HCT116 (cell line): ENCODE results near the gene RBM38. TPM values are rescaled to one million over a fixed set of nuclear protein-coding genes. Genes with fewer than 3 reads are reported as not detected.

Experiments
- ATAC-seq: fragments of 200-7000 bp; cut with Tn5 transposase; 2 replicates; pipeline ENCODE4 v1.9.1; 2020; ENCODE audit warnings: mild to moderate bottlenecking, moderate library complexity
- BruUV-seq: library from RNA; stranded (reverse); fragments of 400-500 nt; replicated peaks from 2 replicates; lab custom pipeline; 2021; lab: Mats Ljungman, UMichigan
- CTCF ChIA-PET: fragments of 300-600 bp; sonication (Branson Sonifier 250); formaldehyde crosslinking; loops from one replicate; lab custom pipeline; 2021; ENCODE audit warnings: antibody characterized with exemption; lab: Charles Lee
- POLR2A ChIA-PET: fragments of 300-600, 350-600 bp; sonication (Branson Sonifier 250); formaldehyde crosslinking; loops from one replicate; lab custom pipeline; 2021; ENCODE audit warnings: antibody characterized with exemption; lab: Charles Lee
- RAD21 ChIA-PET, 2 experiments: fragments of 300-600 bp; sonication (Branson Sonifier 250); formaldehyde crosslinking; loops; one replicate each; lab custom pipeline; 2023; ENCODE audit warnings: low total read pairs in 2 of 2; ENCODE audit not compliant: uncharacterized antibody in 2 of 2, unreplicated experiment in 2 of 2, low non-redundant PET in 1 of 2; lab: Charles Lee
- DNase-seq: peaks from one replicate; pipeline ENCODE4 v3.0.0-alpha.2; 2010; ENCODE audit warnings: low read depth, low spot score
- H2AFZ ChIP-seq: fragments of 200-600 bp; shearing (Covaris generic), sonication (generic); 2 replicates; pipeline ENCODE4 v1.6.1; 2017; ENCODE audit warnings: low read depth, mixed run types, mixed read lengths, antibody characterized with exemption, low read length; ENCODE audit not compliant: poor library complexity, severe bottlenecking
- H3K27ac ChIP-seq: 2 replicates; pipeline ENCODE4 v1.5.1; 2012; ENCODE audit warnings: low read depth, low read length
- H3K27me3 ChIP-seq: fragments of 200-600 bp; sonication (generic); 2 replicates; pipeline ENCODE4 v1.6.1; 2016; ENCODE audit warnings: mixed run types, low read length, mixed read lengths; ENCODE audit not compliant: insufficient read depth
- H3K36me3 ChIP-seq, 2 experiments: fragments of 200-500 bp in 1 of 2; fragments of 200-600 bp in 1 of 2; sonication (Bioruptor generic) in 1 of 2; sonication (generic) in 1 of 2; 2 replicates each; pipeline versions ENCODE4 v1.5.1 to v1.6.1; 2014 to 2016; ENCODE audit warnings: low read length in 2 of 2, inconsistent platforms in 1 of 2, mixed read lengths in 1 of 2, mixed run types in 1 of 2; ENCODE audit not compliant: insufficient read depth in 2 of 2, control insufficient read depth in 1 of 2
- H3K4me1 ChIP-seq, 2 experiments: fragments of 200-600 bp in 1 of 2; sonication (generic) in 1 of 2; 2 replicates each; pipeline versions ENCODE4 v1.5.1 to v1.6.1; 2012 to 2017; ENCODE audit warnings: low read length in 2 of 2, inconsistent platforms in 1 of 2, mild to moderate bottlenecking in 1 of 2, mixed read lengths in 1 of 2, mixed run types in 1 of 2, moderate library complexity in 1 of 2; ENCODE audit not compliant: insufficient read depth in 2 of 2, control insufficient read depth in 1 of 2
- H3K4me2 ChIP-seq: fragments of 200-600 bp; sonication (generic); 2 replicates; pipeline ENCODE4 v1.6.1; 2017; ENCODE audit warnings: mixed run types, low read length, mixed read lengths
- H3K4me3 ChIP-seq, 2 experiments: fragments of 200-600 bp in 1 of 2; sonication (generic) in 1 of 2; replicated peaks in 1 of 2; 2 replicates each; pipeline ENCODE4 v1.5.1; 2011 to 2016; ENCODE audit warnings: low read length in 2 of 2, control low read depth in 1 of 2, low read depth in 1 of 2, mild to moderate bottlenecking in 1 of 2, mixed read lengths in 1 of 2, mixed run types in 1 of 2
- H3K79me2 ChIP-seq: fragments of 200-600 bp; sonication (generic); 2 replicates; pipeline ENCODE4 v1.6.1; 2017; ENCODE audit warnings: mild to moderate bottlenecking, mixed run types, low read length, moderate library complexity, mixed read lengths; ENCODE audit not compliant: insufficient read depth
- H3K9ac ChIP-seq: fragments of 200-600 bp; sonication (generic); 2 replicates; pipeline ENCODE4 v1.6.1; 2016; ENCODE audit warnings: low read length, mixed read lengths
- H3K9me2 ChIP-seq: fragments of 200-600 bp; sonication (generic), shearing (Covaris generic); 2 replicates; pipeline ENCODE4 v1.6.1; 2017; ENCODE audit warnings: mixed run types, mild to moderate bottlenecking, moderate library complexity; ENCODE audit not compliant: insufficient read depth
- H3K9me3 ChIP-seq, 2 experiments: fragments of 200-500 bp in 1 of 2; fragments of 200-600 bp in 1 of 2; sonication (Bioruptor generic) in 1 of 2; sonication (generic) in 1 of 2; 2 replicates each; pipeline ENCODE4 v1.6.1; 2014 to 2017; ENCODE audit warnings: low read length in 2 of 2, mixed read lengths in 2 of 2, inconsistent platforms in 1 of 2, low read depth in 1 of 2, mild to moderate bottlenecking in 1 of 2, mixed run types in 1 of 2, moderate library complexity in 1 of 2; ENCODE audit not compliant: control insufficient read depth in 1 of 2, insufficient read depth in 1 of 2
- H4K20me1 ChIP-seq: fragments of 200-600 bp; sonication (generic), shearing (Covaris generic); 2 replicates; pipeline ENCODE4 v1.6.1; 2017; ENCODE audit warnings: mixed run types, mild to moderate bottlenecking, moderate library complexity; ENCODE audit not compliant: insufficient read depth
- ATF3 ChIP-seq: IDR thresholded peaks from 2 replicates; pipeline ENCODE4 v1.6.1; 2012
- CBX3 ChIP-seq: IDR thresholded peaks from 2 replicates; pipeline ENCODE4 v1.6.1; 2012; ENCODE audit warnings: low read depth
- CTCF ChIP-seq, 3 experiments: fragments of 200-600 bp in 1 of 3; sonication (generic) in 1 of 3; IDR thresholded peaks in 2 of 3; conservative IDR thresholded peaks in 1 of 3; 2 replicates each; pipeline ENCODE4 v1.5.1; 2012 to 2017; ENCODE audit warnings: low read depth in 2 of 3, low read length in 2 of 3, antibody characterized with exemption in 1 of 3, borderline replicate concordance in 1 of 3, control low read depth in 1 of 3, mild to moderate bottlenecking in 1 of 3, mixed read lengths in 1 of 3, mixed run types in 1 of 3, moderate library complexity in 1 of 3; ENCODE audit not compliant: insufficient read depth in 1 of 3
- EGR1 ChIP-seq: IDR thresholded peaks from 2 replicates; pipeline ENCODE4 v1.6.1; 2012; ENCODE audit warnings: low read depth
- EZH2 ChIP-seq: fragments of 200-600 bp; sonication (generic); IDR thresholded peaks from 2 replicates; pipeline ENCODE4 v1.6.1; 2017; ENCODE audit warnings: antibody characterized with exemption, mixed run types
- EZH2phosphoT487 ChIP-seq: fragments of 200-600 bp; IDR thresholded peaks from 2 replicates; pipeline ENCODE4 v1.6.1; 2018; ENCODE audit warnings: antibody characterized with exemption, borderline replicate concordance
- JUND ChIP-seq: IDR thresholded peaks from 2 replicates; pipeline ENCODE4 v1.6.1; 2012
- REST ChIP-seq: IDR thresholded peaks from 2 replicates; pipeline ENCODE4 v1.6.1; 2012; ENCODE audit warnings: low read depth
- ZFX ChIP-seq: fragments of 450-650 bp; IDR thresholded peaks from 2 replicates; pipeline ENCODE4 v1.6.1; 2017
- intact Hi-C: fragments of 100-400 bp; cut with micrococcal nuclease; formaldehyde crosslinking; loops from 2 replicates; pipeline ENCODE4 v1.10.0; 2022
- total RNA-seq: library from RNA; stranded (reverse); gene quantifications from one replicate; pipeline ENCODE4 v1.2.1, GENCODE V29; 2021; ENCODE audit not compliant: unreplicated experiment

Gene RBM38
- total RNA-seq, 1 experiment from 2014 or later = 36.2 TPM

GRCh38 chr20:57400821-57401564 is 9.8 kb downstream of the RBM38 start (continued):
- TF ChIP-seq EZH2 = no peak
- no peak for TF ChIP-seq ZFX

GRCh38 chr20:57401565-57401918 is 10.3 kb downstream of the RBM38 start:
- Histone ChIP-seq H3K27me3 (no peaks in the 10 kb centered on the region), H3K79me2 (peaks cover 36% of the 10 kb centered on the region; the same call in 1 of the 2 replicates), H3K9ac (no peak overlapping the region), H3K4me2 (no peak overlapping the region), H3K9me3 (no peaks in the 10 kb centered on the region), H3K4me1 (no peaks in the 10 kb centered on the region), H3K4me3 (no peak overlapping the region), H2AFZ (no peak overlapping the region), H3K9me2 (no peaks in the 10 kb centered on the region), H3K36me3 (peaks cover 13 to 28% of the 10 kb centered on the region in 2 experiments), H4K20me1 (no peaks in the 10 kb centered on the region), H3K27ac (no peak overlapping the region)
- intact Hi-C loops = no loop called here
- RAD21 ChIA-PET = no interaction called here
- ATAC-seq (no peak), DNase-seq (no peak)
- no TSS peak for BruUV-seq
- CTCF ChIA-PET = no interaction called here
- TF ChIP-seq EZH2phosphoT487 = no peak
- no peak for TF ChIP-seq ATF3
- TF ChIP-seq CBX3 = no peak
- no peak for TF ChIP-seq EGR1
- no peak for TF ChIP-seq CTCF (IDR thresholded peaks at IDR 0.05 in 2 of 3, conservative IDR thresholded peaks at IDR 0.05 in 1 of 3; ENCODE audit: borderline replicate concordance in 1 of 3, insufficient read depth in 1 of 3, low read depth in 2 of 3, low read length in 2 of 3)
- no peak for TF ChIP-seq JUND
- no peak for TF ChIP-seq ZFX
- TF ChIP-seq REST = no peak
- POLR2A ChIA-PET = no interaction called here
